Hematopoietic multipotent progenitor cell (in vitro differentiated cells): ENCODE results near the gene OST4. TPM values are rescaled to one million over a fixed set of nuclear protein-coding genes. Genes with fewer than 3 reads are reported as not detected.

Source experiments
- DNase-seq, 3 donors: peaks; one replicate each; pipeline ENCODE4 v3.0.0-alpha.2; 2011 to 2015; ENCODE audit warnings: low read depth in 2 of 3, low spot score in 2 of 3
- total RNA-seq: library from RNA; depleted of rRNA; stranded (reverse); fragments of >200 nt; gene quantifications from one replicate; pipeline ENCODE4 v1.2.3, GENCODE V29; 2012

OST4 gene
- total RNA-seq, 1 donor, result 397 TPM

GRCh38 chr2:27093430-27094352 lies 22.2 kb upstream of the OST4 start:
- no peak for DNase-seq

- no peak for DNase-seq
Observed at GRCh38 chr2:27092696-27093429, 21.4 kb upstream of the OST4 start.

GRCh38 chr2:27091746-27092695 lies 20.6 kb upstream of the OST4 start:
- DNase-seq, result no peak

- no peak for DNase-seq
Observed at GRCh38 chr2:27089111-27089954, 17.9 kb upstream of the OST4 start.

GRCh38 chr2:27088634-27089033 lies 17.2 kb upstream of the OST4 start:
- DNase-seq, result no peak

GRCh38 chr2:27087823-27088410 lies 16.5 kb upstream of the OST4 start:
- DNase-seq, result no peak

GRCh38 chr2:27086724-27087593 lies 15.5 kb upstream of the OST4 start, which contains the start of gene KHK:
TSS of gene KHK (plus strand) at chr2:27086772. CDS start at chr2:27087260, 488 bp downstream.
- no peak for DNase-seq

GRCh38 chr2:27086090-27086723 lies 14.8 kb upstream of the OST4 start:
- peak; percentile 93 to 99 (median 95) for DNase-seq

GRCh38 chr2:27085673-27086089 lies 14.2 kb upstream of the OST4 start:
- peak in 2 of 3 donors; percentile 39 to 46 for DNase-seq

- DNase-seq, result no peak
Observed at GRCh38 chr2:27085062-27085672, 13.7 kb upstream of the OST4 start.

GRCh38 chr2:27084297-27085061 lies 13.0 kb upstream of the OST4 start:
- no peak for DNase-seq

GRCh38 chr2:27083410-27084296 lies 12.2 kb upstream of the OST4 start:
- DNase-seq, result no peak

GRCh38 chr2:27082773-27083409 lies 11.4 kb upstream of the OST4 start:
- DNase-seq, result no peak

- no peak for DNase-seq
Observed at GRCh38 chr2:27081984-27082772, 10.7 kb upstream of the OST4 start.
